Stimulated activated CD4-positive, alpha-beta T cell treated with anti-CD3 and anti-CD28 coated beads, TNF-alpha, amount 100 ng/mL, for 24 hours (primary cell): ENCODE measurements around the gene WDR48.

ENCODE experiments used
- DNase-seq, 3 experiments: peaks; one replicate each; pipeline ENCODE4 v3.0.0-alpha.2; 2020; ENCODE audit warnings: low read depth in 3 of 3

The WDR48 gene

GRCh38 chr3:39064646-39065045 is 12.8 kb downstream of the WDR48 start:
- DNase-seq: no peak

- DNase-seq: no peak
These were observed 13.4 kb downstream of the WDR48 start for GRCh38 chr3:39065197-39065596.

GRCh38 chr3:39067286-39067685 is 15.5 kb downstream of the WDR48 start:
- DNase-seq: no peak

- no peak for DNase-seq
These were observed 16.7 kb downstream of the WDR48 start for GRCh38 chr3:39068556-39068955.

GRCh38 chr3:39075910-39076309 is 24.1 kb downstream of the WDR48 start:
- DNase-seq: no peak

- DNase-seq: no peak
These were observed 27.7 kb downstream of the WDR48 start for GRCh38 chr3:39079530-39079929.

- DNase-seq: no peak
These were observed 28.2 kb downstream of the WDR48 start for GRCh38 chr3:39080026-39080425.

GRCh38 chr3:39082666-39083313 is 31.0 kb downstream of the WDR48 start:
- DNase-seq: no peak

GRCh38 chr3:39086144-39086543 is 34.3 kb downstream of the WDR48 start:
- DNase-seq: no peak

- DNase-seq: no peak
These were observed 36.6 kb downstream of the WDR48 start for GRCh38 chr3:39088456-39088855.

- no peak for DNase-seq
These were observed 37.1 kb downstream of the WDR48 start for GRCh38 chr3:39088889-39089288.

- no peak for DNase-seq
These were observed 39.1 kb downstream of the WDR48 start for GRCh38 chr3:39090922-39091321.

GRCh38 chr3:39094851-39095677 is 43.2 kb downstream of the WDR48 start:
- no peak for DNase-seq

- no peak for DNase-seq
These were observed 44.0 kb downstream of the WDR48 start for GRCh38 chr3:39095778-39096177.

- no peak for DNase-seq
These were observed 45.0 kb downstream of the WDR48 start for GRCh38 chr3:39096775-39097174.

GRCh38 chr3:39097716-39098472 is 46.1 kb downstream of the WDR48 start:
- DNase-seq: no peak

GRCh38 chr3:39098473-39099000 is 46.7 kb downstream of the WDR48 start:
- no peak for DNase-seq

- DNase-seq: no peak
These were observed 47.4 kb downstream of the WDR48 start for GRCh38 chr3:39099242-39099641.

- DNase-seq: no peak
These were observed 48.1 kb downstream of the WDR48 start for GRCh38 chr3:39099738-39100499.

GRCh38 chr3:39100500-39100886 is 48.7 kb downstream of the WDR48 start:
- no peak for DNase-seq

- DNase-seq: peak in 2 of 3 experiments; percentile 22 to 35
These were observed 49.3 kb downstream of the WDR48 start for GRCh38 chr3:39101022-39101689.
